Testis (tissue), 2 donors: ENCODE data around the gene FAT3.

ENCODE experiments used
- POLR2A ChIP-seq: fragments of 450-650 bp; IDR thresholded peaks from one replicate; pipeline ENCODE4 v1.6.1; 2017; ENCODE audit warnings: antibody characterized with exemption, mild to moderate bottlenecking, moderate library complexity
- TF ChIP-seq, protein P1 (sequence below), 3 experiments: fragments of 450-650 bp in 2 of 3; fragments of 200-600 bp in 1 of 3; sonication (generic) in 1 of 3; IDR thresholded peaks; one replicate each; pipeline ENCODE4 v1.5.1; 2016 to 2019; ENCODE audit warnings: antibody characterized with exemption in 3 of 3, mild to moderate bottlenecking in 2 of 3, moderate library complexity in 1 of 3

DNA sequence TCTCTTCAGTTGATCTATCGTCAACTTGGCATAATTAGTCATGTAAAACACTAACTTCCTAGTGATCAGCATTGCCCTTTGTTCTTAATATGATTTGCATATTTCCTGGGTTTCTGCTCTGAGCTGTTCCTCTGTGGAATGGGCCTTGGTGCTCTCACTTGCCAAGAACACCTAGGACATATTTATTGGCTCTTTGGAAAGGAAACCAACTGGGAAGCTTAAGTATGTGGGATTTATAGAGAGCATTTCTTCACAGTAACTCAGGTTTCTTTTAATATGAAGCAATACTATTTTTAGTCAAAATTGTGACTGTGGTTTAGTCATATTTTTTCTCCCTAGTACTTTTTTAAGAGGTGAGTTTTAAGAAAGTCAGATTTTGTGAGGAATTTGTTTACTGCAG is 28.8 kb downstream of the FAT3 start:
- no peak for TF ChIP-seq POLR2A
- TF ChIP-seq, protein P1, sequence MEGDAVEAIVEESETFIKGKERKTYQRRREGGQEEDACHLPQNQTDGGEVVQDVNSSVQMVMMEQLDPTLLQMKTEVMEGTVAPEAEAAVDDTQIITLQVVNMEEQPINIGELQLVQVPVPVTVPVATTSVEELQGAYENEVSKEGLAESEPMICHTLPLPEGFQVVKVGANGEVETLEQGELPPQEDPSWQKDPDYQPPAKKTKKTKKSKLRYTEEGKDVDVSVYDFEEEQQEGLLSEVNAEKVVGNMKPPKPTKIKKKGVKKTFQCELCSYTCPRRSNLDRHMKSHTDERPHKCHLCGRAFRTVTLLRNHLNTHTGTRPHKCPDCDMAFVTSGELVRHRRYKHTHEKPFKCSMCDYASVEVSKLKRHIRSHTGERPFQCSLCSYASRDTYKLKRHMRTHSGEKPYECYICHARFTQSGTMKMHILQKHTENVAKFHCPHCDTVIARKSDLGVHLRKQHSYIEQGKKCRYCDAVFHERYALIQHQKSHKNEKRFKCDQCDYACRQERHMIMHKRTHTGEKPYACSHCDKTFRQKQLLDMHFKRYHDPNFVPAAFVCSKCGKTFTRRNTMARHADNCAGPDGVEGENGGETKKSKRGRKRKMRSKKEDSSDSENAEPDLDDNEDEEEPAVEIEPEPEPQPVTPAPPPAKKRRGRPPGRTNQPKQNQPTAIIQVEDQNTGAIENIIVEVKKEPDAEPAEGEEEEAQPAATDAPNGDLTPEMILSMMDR (IDR thresholded peaks at IDR 0.05): no peak
